HG02642 (cell line): ENCODE results near the gene CHRM4.

Experiments
- ATAC-seq: cut with Tn5 transposase; IDR thresholded peaks from one replicate; pipeline ENCODE4 v1.9.1; 2021; ENCODE audit warnings: mild to moderate bottlenecking; ENCODE audit not compliant: unreplicated experiment, poor library complexity

The CHRM4 gene

GRCh38 chr11:46351606-46352005, 40.0 kb downstream of the CHRM4 start:
- no peak for ATAC-seq

- no peak for ATAC-seq
Measured at GRCh38 chr11:46351148-46351547, 40.4 kb downstream of the CHRM4 start.

DNA sequence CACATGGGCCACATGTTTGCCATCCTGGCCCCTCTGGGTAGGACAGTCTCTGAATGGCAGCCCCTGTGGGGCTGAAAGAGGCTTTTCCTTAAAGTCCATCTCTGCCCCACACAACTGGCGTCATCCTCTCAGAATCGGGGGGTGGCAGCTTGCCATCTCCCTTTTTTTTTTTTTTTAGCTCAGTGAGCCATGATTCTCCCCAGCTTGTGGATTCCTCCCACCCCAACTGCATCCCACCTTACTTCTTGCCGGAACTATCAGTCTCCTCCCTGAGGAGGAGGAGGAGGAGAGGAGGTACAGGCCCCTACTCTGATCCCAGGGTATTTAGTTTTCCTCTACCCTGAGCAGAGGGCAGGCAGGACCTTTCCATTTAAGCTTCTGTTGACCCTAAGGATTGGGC, 40.9 kb downstream of the CHRM4 start:
- no peak for ATAC-seq

GRCh38 chr11:46348566-46349401, 42.8 kb downstream of the CHRM4 start:
- no peak for ATAC-seq

- peak; percentile 10 for ATAC-seq
Measured at GRCh38 chr11:46347637-46348311, 43.8 kb downstream of the CHRM4 start.

DNA sequence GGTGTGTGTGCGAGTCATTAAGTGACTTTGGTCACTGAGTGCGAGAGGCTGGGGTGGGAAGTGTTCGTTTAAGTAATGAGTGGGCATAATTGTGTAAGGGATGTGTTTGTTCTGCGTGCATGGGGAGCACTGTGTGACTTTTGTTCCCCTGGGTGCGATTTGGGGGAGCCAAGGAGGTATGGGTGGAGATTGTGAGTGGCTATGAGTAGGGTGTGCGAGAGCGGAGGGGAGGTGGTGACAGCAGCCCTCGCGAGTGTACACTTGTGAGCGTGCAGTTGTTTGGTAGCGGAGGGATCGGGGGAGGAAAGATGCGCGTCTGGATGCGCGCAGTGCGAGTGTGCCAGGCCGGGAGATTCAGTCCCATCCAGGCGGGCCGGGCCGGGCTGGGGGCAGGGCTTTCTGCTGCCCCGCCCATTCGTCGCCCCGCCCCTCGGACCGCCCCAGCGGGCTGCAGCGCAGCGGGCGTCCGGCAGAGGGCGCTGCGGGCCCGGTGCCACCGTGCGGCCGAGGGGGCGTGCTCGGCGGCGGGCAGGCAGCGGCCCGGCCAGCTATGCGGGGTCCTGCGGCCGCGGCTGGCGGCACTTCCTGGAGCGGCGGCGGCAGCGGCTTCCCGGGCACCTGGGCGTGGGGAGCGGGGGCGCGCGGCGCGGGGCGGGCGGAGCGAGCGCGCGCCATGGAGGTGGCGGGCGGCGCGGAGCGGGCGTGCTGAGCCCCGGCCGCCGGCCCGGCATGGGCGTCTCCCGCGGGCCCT, 44.5 kb downstream of the CHRM4 start, which contains the start of gene DGKZ:
TSS of gene DGKZ (plus strand) at position 578 of the 751 bp plus-strand sequence. CDS start 197 bp downstream, outside the sequence.
- ATAC-seq = peak; percentile 72

GRCh38 chr11:46345881-46346484, 45.6 kb downstream of the CHRM4 start:
- ATAC-seq = no peak

- no peak for ATAC-seq
Measured at GRCh38 chr11:46345131-46345597, 46.4 kb downstream of the CHRM4 start.

DNA sequence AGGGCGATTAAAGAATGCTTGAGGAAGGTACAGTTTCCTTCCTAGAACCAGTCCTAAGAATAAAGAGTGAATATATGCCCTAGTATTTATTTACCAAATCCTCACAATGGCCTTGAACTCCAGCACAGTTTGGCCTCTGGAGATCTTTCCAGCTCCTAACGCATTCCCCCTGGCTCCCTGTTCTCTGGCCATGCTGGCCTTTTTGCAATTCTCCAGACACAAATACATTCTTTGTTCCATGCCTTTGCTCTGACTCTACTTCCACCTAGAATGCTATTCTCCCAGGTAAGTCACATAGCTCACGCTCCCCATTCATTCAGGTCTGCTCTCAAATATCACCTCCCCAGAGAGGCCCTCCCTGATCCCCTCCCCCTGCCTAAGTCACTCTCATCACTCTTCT, 48.1 kb downstream of the CHRM4 start:
- no peak for ATAC-seq

DNA sequence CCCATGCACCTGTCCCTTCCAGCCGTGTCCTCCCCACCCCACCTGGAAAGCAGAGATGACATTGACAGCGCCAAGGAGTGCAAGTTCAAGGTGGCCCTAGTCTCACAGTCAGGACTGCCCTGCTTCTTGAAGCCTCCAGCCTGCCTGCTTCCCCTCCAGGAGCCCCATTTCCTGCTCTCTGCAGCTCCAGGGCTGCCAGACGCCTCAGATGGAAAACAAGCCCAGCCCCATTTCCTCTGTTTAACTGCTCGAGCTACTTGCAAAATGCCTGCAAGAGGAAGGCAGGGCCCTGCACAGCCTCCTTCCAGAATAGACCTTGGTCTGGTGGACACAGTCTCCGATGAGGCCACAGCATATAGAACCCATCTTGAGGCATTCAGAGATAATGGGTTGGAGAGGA, 49.3 kb downstream of the CHRM4 start:
- ATAC-seq = no peak

DNA sequence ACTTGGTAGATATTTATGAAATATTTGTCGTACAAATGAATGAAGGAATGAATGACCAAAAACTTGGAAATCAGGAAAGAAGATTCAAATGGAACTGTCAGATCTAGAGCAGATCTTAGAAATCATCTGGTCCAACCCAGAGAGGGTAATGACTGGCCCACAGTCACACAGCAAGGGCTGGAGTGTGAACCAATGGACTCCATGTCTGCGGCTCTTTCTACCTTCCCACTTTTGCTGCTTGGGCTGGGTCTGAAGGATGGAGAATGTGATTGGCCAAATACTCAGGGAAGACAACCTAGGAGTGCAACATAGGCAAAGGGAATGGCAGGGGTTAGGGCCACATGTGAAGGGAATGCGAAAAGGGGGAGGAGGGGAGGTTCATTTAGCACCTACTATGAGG, 50.1 kb downstream of the CHRM4 start:
- no peak for ATAC-seq

GRCh38 chr11:46339816-46340215, 51.8 kb downstream of the CHRM4 start:
- ATAC-seq = no peak

- no peak for ATAC-seq
Measured at GRCh38 chr11:46338988-46339666, 52.4 kb downstream of the CHRM4 start.

GRCh38 chr11:46338636-46338987, 53.0 kb downstream of the CHRM4 start:
- no peak for ATAC-seq

GRCh38 chr11:46337626-46338345, 53.8 kb downstream of the CHRM4 start:
- no peak for ATAC-seq

GRCh38 chr11:46336563-46337180, 54.9 kb downstream of the CHRM4 start:
- ATAC-seq = no peak

- ATAC-seq = no peak
Measured at GRCh38 chr11:46335890-46336562, 55.5 kb downstream of the CHRM4 start.

DNA sequence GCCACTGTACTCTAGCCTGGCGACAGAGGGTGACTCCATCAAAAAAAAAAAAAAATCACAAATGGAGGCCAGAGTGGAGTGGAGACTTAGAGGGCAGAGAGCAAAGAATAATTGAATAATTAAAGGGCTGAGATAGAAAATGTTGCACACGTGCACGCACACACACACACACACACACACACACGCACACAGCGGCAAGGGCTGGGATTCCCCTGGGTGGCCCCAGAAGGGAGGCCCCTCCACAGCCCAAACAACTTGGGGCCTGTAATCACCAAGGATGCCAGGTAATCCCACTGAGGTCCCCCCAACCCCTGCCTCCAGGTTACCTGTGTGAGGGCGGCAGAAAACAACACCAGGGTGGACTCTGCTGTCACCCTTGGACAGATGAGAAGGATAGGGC, 56.3 kb downstream of the CHRM4 start:
- no peak for ATAC-seq
